GM23248 (cell line): ENCODE measurements around the gene CTCF.
"Not testable (repeated sequence)": the region's sequence is repeated elsewhere in the genome, so short reads cannot be mapped to it uniquely, and the experiment has no call there.

Experiments
- EZH2 ChIP-seq: fragments of 200-600 bp; sonication (generic); IDR thresholded peaks from 2 replicates; pipeline ENCODE4 v1.6.1; 2018; ENCODE audit warnings: antibody characterized with exemption, mild to moderate bottlenecking; ENCODE audit not compliant: insufficient read depth, poor library complexity, severe bottlenecking
- EZH2phosphoT487 ChIP-seq: fragments of 200-600 bp; sonication (generic); IDR thresholded peaks from 2 replicates; pipeline ENCODE4 v1.6.1; 2018; ENCODE audit warnings: antibody characterized with exemption, moderate library complexity, mild to moderate bottlenecking, low read depth; ENCODE audit not compliant: insufficient read depth

DNA sequence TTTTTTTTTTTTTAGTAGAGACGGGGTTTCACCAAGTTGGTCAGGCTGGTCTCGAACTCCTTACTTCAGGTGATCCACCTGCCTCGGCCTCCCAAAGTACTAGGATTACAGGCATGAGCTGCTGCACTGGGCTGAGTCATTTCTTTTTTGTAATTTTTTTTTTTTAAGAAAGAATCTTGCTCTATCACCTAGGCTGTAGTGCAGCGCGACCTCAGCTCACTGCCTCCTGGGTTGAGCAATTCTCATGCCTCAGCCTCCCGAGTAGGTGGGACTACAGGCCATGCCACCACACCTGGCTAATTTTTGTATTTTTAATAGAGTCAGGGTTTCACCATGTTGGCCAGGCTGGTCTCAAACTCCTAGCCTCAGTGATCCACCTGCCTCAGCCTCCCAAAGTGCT is 28.3 kb upstream of the CTCF start:
- TF ChIP-seq EZH2phosphoT487, EZH2: not testable (repeated sequence)
